ENCODE measurements around the gene HPS3.

GRCh38 chr3:149104484-149104883, 25.0 kb upstream of the HPS3 start:
- TF ChIP-seq HNF4G (IDR thresholded peaks at IDR 0.05) (no peak), REST (IDR thresholded peaks at IDR 0.05) (no peak)
